Suppressor macrophage treated with lipopolysaccharide for 1 hour (primary cell): ENCODE data around the gene CADM4.
A peak's percentile ranks its signal among the peaks of the same experiment; 100 is the strongest.

Experiments used
- DNase-seq, 3 donors: peaks; one replicate each; pipeline ENCODE4 v3.0.0-alpha.2; 2020 to 2022

CADM4 gene

GRCh38 chr19:43578787-43579186 lies 60.9 kb downstream of the CADM4 start:
- DNase-seq = no peak

- DNase-seq = no peak
These were observed 63.4 kb downstream of the CADM4 start for GRCh38 chr19:43575955-43576878.

DNA sequence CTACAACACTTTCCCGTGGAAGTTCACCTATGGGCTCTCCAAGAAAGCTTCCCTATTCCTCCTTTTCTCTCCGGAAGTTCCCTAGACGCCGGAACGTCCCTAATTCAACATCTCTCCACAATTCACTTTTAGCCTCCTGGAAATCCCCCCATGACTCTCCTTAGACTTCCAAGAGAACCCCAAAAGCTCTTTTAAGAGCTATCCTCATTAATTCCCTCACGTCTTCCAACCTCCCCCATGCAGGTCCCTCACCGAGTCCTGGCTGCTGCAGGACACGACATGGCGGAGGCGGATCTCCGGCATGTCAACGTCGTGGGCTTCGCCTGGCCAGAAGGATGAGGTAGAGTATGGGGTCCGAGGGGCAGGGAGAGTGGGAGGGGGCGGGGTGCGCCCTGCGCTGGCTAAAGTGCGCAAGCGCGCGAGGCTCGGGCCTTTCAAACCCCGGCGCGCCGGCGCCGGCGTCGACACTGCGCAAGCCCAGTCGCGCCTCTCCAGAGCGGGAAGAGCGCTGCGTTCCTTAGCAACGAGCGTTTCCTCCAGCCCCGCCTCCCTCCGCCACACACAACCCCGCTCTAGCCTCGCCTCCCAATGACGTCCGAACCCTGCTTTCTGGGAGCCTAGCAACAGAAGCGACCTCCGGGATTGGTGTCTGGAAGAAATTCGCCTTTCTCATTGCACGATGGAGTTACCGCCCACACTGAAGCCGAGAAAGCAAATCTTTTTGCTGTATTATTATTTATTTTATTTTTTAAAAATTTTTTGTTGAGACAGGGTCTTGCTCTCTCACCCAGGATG lies 64.3 kb downstream of the CADM4 start, which contains the start of the genes PINLYP and XRCC1:
PINLYP (plus strand) TSS at position 646 of the 795 bp plus-strand sequence. CDS start 1,391 bp downstream, outside the sequence.
XRCC1 (minus strand) TSS at position 372 of the 795 bp plus-strand sequence; CDS start at position 303, 69 bp downstream.
- peak; percentile 99 for DNase-seq

- DNase-seq = peak; percentile 26 to 67 (median 65)
These were observed 65.1 kb downstream of the CADM4 start for GRCh38 chr19:43574424-43575155.
